PC-9 (cell line): ENCODE results near the gene PTGS2. TPM values are rescaled to one million over a fixed set of nuclear protein-coding genes. Genes with fewer than 3 reads are reported as not detected.
"Not testable (repeated sequence)": the region's sequence is repeated elsewhere in the genome, so short reads cannot be mapped to it uniquely, and the experiment has no call there.

Source experiments
- BruUV-seq: library from RNA; stranded (reverse); fragments of 400-500 nt; replicated peaks from 2 replicates; lab custom pipeline; 2021; lab: Mats Ljungman, UMichigan
- CTCF ChIA-PET: fragments of 300-600 bp; sonication (Branson Sonifier 250); formaldehyde crosslinking; loops from one replicate; lab custom pipeline; 2022; ENCODE audit warnings: antibody characterized with exemption; lab: Charles Lee
- POLR2A ChIA-PET: fragments of 300-600 bp; sonication (Branson Sonifier 250); formaldehyde crosslinking; loops from one replicate; lab custom pipeline; 2022; ENCODE audit warnings: antibody characterized with exemption; ENCODE audit not compliant: unreplicated experiment; lab: Charles Lee
- DNase-seq, 2 experiments: peaks; one replicate each; pipeline versions ENCODE4 v3.0.0 to v3.0.0-alpha.2; 2015 to 2022; ENCODE audit warnings: mixed read lengths in 1 of 2
- H2AFZ ChIP-seq: fragments of 200-600 bp; sonication (generic); 2 replicates; pipeline ENCODE4 v1.8.1; 2017; ENCODE audit warnings: antibody characterized with exemption
- H3F3A ChIP-seq: fragments of 200-600 bp; sonication (generic); 2 replicates; pipeline ENCODE4 v1.8.1; 2017; ENCODE audit warnings: antibody characterized with exemption, mild to moderate bottlenecking, low read depth; ENCODE audit not compliant: insufficient read depth
- H3K27ac ChIP-seq: fragments of 200-600 bp; sonication (generic); 2 replicates; pipeline ENCODE4 v1.6.1; 2016; ENCODE audit warnings: mixed run types
- H3K27me3 ChIP-seq: fragments of 200-600 bp; sonication (generic); 2 replicates; pipeline ENCODE4 v1.6.1; 2016; ENCODE audit warnings: low read depth, mixed run types; ENCODE audit not compliant: insufficient read depth
- H3K36me3 ChIP-seq: fragments of 200-600 bp; sonication (generic); 2 replicates; pipeline ENCODE4 v1.6.1; 2016; ENCODE audit warnings: low read depth, mixed run types
- H3K4me1 ChIP-seq: fragments of 200-600 bp; sonication (generic); replicated peaks from 2 replicates; pipeline ENCODE4 v1.6.1; 2016; ENCODE audit warnings: mixed run types; ENCODE audit not compliant: insufficient read depth
- H3K4me2 ChIP-seq: fragments of 200-600 bp; sonication (generic); 2 replicates; pipeline ENCODE4 v1.6.1; 2017; ENCODE audit warnings: mixed run types
- H3K4me3 ChIP-seq: fragments of 200-600 bp; sonication (generic); 2 replicates; pipeline ENCODE4 v1.6.1; 2016; ENCODE audit warnings: mixed run types
- H3K79me2 ChIP-seq: fragments of 200-600 bp; sonication (generic); 2 replicates; pipeline ENCODE4 v1.6.1; 2017; ENCODE audit warnings: low read depth, mixed run types
- H3K9me2 ChIP-seq: fragments of 200-600 bp; sonication (generic); 2 replicates; pipeline ENCODE4 v1.8.1; 2017; ENCODE audit warnings: mild to moderate bottlenecking; ENCODE audit not compliant: insufficient read depth
- H3K9me3 ChIP-seq: fragments of 200-600 bp; sonication (generic); 2 replicates; pipeline ENCODE4 v1.8.1; 2016; ENCODE audit warnings: low read depth; ENCODE audit not compliant: insufficient read depth
- H4K20me1 ChIP-seq: fragments of 200-600 bp; sonication (generic); 2 replicates; pipeline ENCODE4 v1.8.1; 2017; ENCODE audit not compliant: insufficient read depth
- EZH2 ChIP-seq: fragments of 200-600 bp; sonication (generic); IDR thresholded peaks from 2 replicates; pipeline ENCODE4 v1.8.0; 2017; ENCODE audit warnings: antibody characterized with exemption, low read depth
- intact Hi-C: fragments of 100-400 bp; cut with micrococcal nuclease; formaldehyde crosslinking; loops from one replicate; pipeline ENCODE4 v1.10.0; 2022; ENCODE audit not compliant: unreplicated experiment
- total RNA-seq: library from RNA; stranded (reverse); gene quantifications from 2 replicates; pipeline ENCODE4 v1.2.3, GENCODE V29; 2021
- TF ChIP-seq, protein P1 (sequence below): fragments of 200-600 bp; sonication (generic); conservative IDR thresholded peaks from 2 replicates; pipeline ENCODE4 v1.6.1; 2017; ENCODE audit warnings: mixed run types, antibody characterized with exemption, mild to moderate bottlenecking, moderate library complexity

PTGS2 gene
- total RNA-seq, 1 experiment from 2014 or later, result 0.63 TPM

DNA sequence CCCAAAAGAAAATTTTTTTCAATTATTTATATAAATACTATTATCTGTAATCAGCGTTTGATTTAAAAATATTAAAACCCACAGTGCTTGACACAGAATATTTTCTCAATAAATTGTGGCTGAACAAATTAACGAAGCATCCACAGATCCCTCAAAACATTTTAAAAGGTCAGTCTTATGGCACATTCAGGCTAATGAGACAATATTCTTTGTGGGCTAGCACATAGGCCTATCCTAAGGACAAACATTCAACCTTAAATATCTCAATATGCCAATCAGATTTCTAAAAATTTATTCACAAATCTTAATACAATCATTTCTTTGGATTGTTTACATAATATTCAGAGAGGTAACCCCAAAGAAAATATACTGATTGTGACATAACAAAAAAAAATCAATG lies 8.1 kb downstream of the PTGS2 start:
- POLR2A ChIA-PET, result no interaction called here
- no peak for TF ChIP-seq EZH2
- TF ChIP-seq, protein P1, sequence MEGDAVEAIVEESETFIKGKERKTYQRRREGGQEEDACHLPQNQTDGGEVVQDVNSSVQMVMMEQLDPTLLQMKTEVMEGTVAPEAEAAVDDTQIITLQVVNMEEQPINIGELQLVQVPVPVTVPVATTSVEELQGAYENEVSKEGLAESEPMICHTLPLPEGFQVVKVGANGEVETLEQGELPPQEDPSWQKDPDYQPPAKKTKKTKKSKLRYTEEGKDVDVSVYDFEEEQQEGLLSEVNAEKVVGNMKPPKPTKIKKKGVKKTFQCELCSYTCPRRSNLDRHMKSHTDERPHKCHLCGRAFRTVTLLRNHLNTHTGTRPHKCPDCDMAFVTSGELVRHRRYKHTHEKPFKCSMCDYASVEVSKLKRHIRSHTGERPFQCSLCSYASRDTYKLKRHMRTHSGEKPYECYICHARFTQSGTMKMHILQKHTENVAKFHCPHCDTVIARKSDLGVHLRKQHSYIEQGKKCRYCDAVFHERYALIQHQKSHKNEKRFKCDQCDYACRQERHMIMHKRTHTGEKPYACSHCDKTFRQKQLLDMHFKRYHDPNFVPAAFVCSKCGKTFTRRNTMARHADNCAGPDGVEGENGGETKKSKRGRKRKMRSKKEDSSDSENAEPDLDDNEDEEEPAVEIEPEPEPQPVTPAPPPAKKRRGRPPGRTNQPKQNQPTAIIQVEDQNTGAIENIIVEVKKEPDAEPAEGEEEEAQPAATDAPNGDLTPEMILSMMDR, result no peak
- DNase-seq, result no peak
- Histone ChIP-seq H2AFZ (no peak overlapping the region), H3K4me1 (no peaks in the 10 kb centered on the region), H3K9me3 (0 out of 2 replicates have a peak, but pooled peaks cover 5% of the 10 kb centered on the region), H3K27me3 (no peaks in the 10 kb centered on the region), H3K27ac (no peak overlapping the region), H4K20me1 (no peaks in the 10 kb centered on the region), H3K4me3 (no peak overlapping the region), H3F3A (no peaks in the 10 kb centered on the region), H3K79me2 (no peaks in the 10 kb centered on the region), H3K4me2 (no peak overlapping the region), H3K36me3 (no peaks in the 10 kb centered on the region), H3K9me2 (no peaks in the 10 kb centered on the region)
- CTCF ChIA-PET, result no interaction called here
- intact Hi-C loops, result no loop called here
- no TSS peak for BruUV-seq

DNA sequence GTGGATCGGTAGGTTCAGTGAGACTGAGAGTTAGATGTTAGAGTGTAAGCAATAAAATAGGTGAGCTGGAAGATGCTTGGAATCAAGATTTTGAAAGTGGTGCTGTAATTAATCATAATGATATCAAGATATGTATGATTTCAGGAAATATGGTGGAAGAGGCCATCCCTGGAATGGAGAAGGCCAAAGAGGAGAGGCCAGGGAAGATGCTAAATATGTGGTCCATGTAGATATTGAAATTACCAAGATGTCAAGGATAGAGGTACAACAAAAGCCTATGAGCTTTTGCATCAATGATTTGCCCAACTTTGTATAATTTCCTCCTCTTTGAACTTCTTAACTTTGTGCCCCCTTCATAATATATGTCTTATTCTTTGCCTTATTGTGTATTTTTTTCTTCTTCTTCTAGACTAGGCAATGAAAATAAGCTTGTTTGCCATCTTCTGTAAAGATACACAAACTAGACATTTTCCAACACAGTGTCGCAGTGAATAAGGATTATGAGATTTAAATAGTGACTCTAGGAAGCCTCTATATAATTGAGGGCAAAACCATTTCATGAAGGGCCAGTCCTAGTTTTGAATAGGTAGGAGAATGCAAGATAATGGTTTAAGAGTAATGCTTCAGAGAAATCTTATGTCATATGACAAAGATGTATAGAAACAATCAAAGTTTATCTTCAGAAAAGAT lies 8.9 kb downstream of the PTGS2 start:
- H2AFZ ChIP-seq, result no peak overlapping the region
- no peaks in the 10 kb centered on the region for H3K27me3 ChIP-seq
- no peak overlapping the region for H3K4me2 ChIP-seq
- no peaks in the 10 kb centered on the region for H3F3A ChIP-seq
- intact Hi-C loops, result no loop called here
- 0 out of 2 replicates have a peak, but pooled peaks cover 5% of the 10 kb centered on the region for H3K9me3 ChIP-seq
- no peak overlapping the region for H3K27ac ChIP-seq
- no peaks in the 10 kb centered on the region for H3K36me3 ChIP-seq
- BruUV-seq, result no TSS peak
- DNase-seq, result no peak
- no peaks in the 10 kb centered on the region for H3K9me2 ChIP-seq
- POLR2A ChIA-PET, result no interaction called here
- no peak overlapping the region for H3K4me3 ChIP-seq
- H4K20me1 ChIP-seq, result no peaks in the 10 kb centered on the region
- H3K4me1 ChIP-seq, result no peaks in the 10 kb centered on the region
- no peaks in the 10 kb centered on the region for H3K79me2 ChIP-seq
- TF ChIP-seq EZH2, result no peak
- TF ChIP-seq, protein P1, result no peak
- CTCF ChIA-PET, result no interaction called here

DNA sequence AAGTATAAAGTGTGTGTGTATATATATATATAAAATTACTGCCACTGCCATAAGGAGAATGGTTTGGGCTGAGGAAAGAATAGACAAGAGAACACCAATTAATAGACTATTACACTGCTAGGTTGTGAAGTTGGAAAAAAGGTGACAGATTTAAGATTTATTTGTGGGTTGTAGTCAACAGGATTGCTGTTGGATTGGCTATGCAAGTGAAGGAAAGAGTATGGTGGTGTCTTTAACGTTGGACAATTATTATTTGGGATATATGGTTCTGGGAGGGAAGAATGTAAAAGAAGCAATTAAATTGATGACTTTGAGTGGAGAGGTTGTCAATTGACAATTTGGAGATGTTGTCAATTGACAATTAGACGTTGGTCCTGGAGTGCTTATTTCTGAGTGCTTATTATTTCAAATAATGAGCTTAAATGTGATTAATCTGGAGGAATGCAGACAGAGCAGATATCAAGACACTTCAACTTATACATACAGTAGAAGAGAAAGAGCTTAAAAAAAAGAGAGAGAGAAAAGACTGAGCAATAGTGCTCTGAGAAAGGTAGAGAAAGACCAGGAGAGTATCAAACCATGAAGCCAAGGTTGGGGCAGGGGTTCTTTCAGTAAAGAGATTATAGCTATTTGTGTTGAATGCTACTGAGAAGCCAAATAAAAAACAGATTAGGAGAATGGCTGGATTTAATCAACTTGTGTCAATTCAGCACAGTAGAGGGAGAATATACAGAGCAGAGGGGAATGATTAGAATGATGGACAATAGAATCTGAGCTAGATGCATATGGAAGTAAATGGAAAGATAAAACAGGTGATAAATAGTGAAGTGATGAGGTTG lies 9.7 kb downstream of the PTGS2 start:
- TF ChIP-seq EZH2, result no peak
- TF ChIP-seq, protein P1, result no peak
- CTCF ChIA-PET, result no interaction called here

DNA sequence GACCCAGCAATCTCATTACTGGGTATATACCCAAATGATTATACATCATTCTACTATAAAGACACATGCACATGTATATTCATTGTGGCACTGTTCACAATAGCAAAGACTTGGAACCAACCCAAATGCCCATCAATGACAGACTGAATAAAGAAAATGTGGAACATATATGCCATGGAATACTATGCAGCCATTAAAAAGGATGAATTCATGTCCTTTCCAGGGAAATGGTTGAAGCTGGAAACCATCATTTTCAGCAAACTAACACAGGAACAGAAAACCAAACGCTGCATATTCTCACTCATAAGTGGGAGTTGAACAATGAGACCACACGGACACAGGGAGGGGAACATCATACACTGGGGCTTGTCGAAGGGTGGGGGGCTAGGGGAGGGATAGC lies 10.4 kb downstream of the PTGS2 start:
- H3K4me1 ChIP-seq, H3K27me3 ChIP-seq, H3K27ac ChIP-seq, H2AFZ ChIP-seq, H3K4me3 ChIP-seq, H3K4me2 ChIP-seq, H3K9me3 ChIP-seq, DNase-seq, H3F3A ChIP-seq, POLR2A ChIA-PET, H3K9me2 ChIP-seq, CTCF ChIA-PET, H3K79me2 ChIP-seq, H4K20me1 ChIP-seq, BruUV-seq, intact Hi-C loops, H3K36me3 ChIP-seq: not testable (repeated sequence)

More for the DNA sequence above, 9.7 kb downstream of the PTGS2 start:
- no peaks in the 10 kb centered on the region for H3K4me1 ChIP-seq
- no peaks in the 10 kb centered on the region for H3K79me2 ChIP-seq
- no peaks in the 10 kb centered on the region for H3K27me3 ChIP-seq
- POLR2A ChIA-PET, result no interaction called here
- no peaks in the 10 kb centered on the region for H3F3A ChIP-seq
- BruUV-seq, result no TSS peak
- H3K27ac ChIP-seq, result no peak overlapping the region
- intact Hi-C loops, result no loop called here
- H3K4me2 ChIP-seq, result no peak overlapping the region
- no peaks in the 10 kb centered on the region for H3K9me2 ChIP-seq
- H4K20me1 ChIP-seq, result no peaks in the 10 kb centered on the region
- no peaks in the 10 kb centered on the region for H3K36me3 ChIP-seq
- no peak for DNase-seq
- 0 out of 2 replicates have a peak, but pooled peaks cover 5% of the 10 kb centered on the region for H3K9me3 ChIP-seq
- no peak overlapping the region for H2AFZ ChIP-seq
- H3K4me3 ChIP-seq, result no peak overlapping the region

DNA sequence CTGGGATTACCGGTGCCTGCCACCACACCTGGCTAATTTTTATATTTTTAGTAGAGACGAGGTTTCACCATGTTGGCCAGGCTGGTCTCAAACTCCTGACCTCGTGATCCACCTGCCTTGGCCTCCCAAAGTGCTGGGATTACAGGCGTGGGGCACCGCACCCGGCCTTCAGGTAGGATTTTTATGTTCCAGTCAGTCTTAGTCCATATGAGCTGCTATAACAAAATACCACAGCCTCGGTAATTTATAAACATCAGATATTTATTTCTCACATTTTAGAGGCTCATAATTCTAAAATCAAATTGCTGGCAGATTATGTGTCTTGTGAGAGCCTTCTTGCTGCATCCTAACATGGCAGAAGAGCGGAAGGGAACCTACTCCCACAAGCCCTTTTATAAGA lies 16.0 kb downstream of the PTGS2 start:
- intact Hi-C loops, CTCF ChIA-PET, H3K9me2 ChIP-seq, H2AFZ ChIP-seq, H3K36me3 ChIP-seq, H3K27ac ChIP-seq, H3K4me2 ChIP-seq, H4K20me1 ChIP-seq, H3K4me3 ChIP-seq, POLR2A ChIA-PET, H3F3A ChIP-seq, H3K9me3 ChIP-seq, BruUV-seq, H3K27me3 ChIP-seq, H3K4me1 ChIP-seq, H3K79me2 ChIP-seq, DNase-seq: not testable (repeated sequence)
